SU-DHL-6 (cell line): ENCODE measurements around the gene ZSCAN30.

Experiments used
- H2AFZ ChIP-seq: fragments of 200-600 bp; sonication (generic); 2 replicates; pipeline ENCODE4 v1.6.1; 2014; ENCODE audit warnings: low read depth, mild to moderate bottlenecking, moderate library complexity, mixed read lengths, antibody characterized with exemption, low read length; ENCODE audit not compliant: severe bottlenecking
- H3F3A ChIP-seq: fragments of 200-600 bp; shearing (Covaris generic); 2 replicates; pipeline ENCODE4 v1.6.0; 2016; ENCODE audit warnings: antibody characterized with exemption, mild to moderate bottlenecking; ENCODE audit not compliant: insufficient read depth
- H3K27ac ChIP-seq: fragments of 200-600 bp; sonication (generic); 2 replicates; pipeline ENCODE4 v1.5.1; 2016; ENCODE audit warnings: low read depth, mild to moderate bottlenecking, low read length, moderate library complexity, mixed read lengths
- H3K27me3 ChIP-seq: fragments of 200-600 bp; sonication (generic), shearing (Covaris generic); 2 replicates; pipeline ENCODE4 v1.6.0; 2014; ENCODE audit warnings: mild to moderate bottlenecking, low read length
- H3K36me3 ChIP-seq: fragments of 200-600 bp; sonication (generic); 2 replicates; pipeline ENCODE4 v1.6.1; 2014; ENCODE audit warnings: mild to moderate bottlenecking, low read length, mixed read lengths
- H3K4me2 ChIP-seq: fragments of 300-600, 200-600 bp; shearing (Covaris generic), sonication (generic); 2 replicates; pipeline ENCODE4 v1.6.0; 2014; ENCODE audit warnings: low read length, low read depth, mild to moderate bottlenecking; ENCODE audit not compliant: poor library complexity, severe bottlenecking
- H3K4me3 ChIP-seq: fragments of 200-600 bp; sonication (generic); 2 replicates; pipeline ENCODE4 v1.5.1; 2014; ENCODE audit warnings: antibody characterized with exemption, low read length, mild to moderate bottlenecking, mixed read lengths; ENCODE audit not compliant: insufficient read depth, poor library complexity, severe bottlenecking
- H3K79me2 ChIP-seq: fragments of 200-600 bp; sonication (generic); 2 replicates; pipeline ENCODE4 v1.6.1; 2014; ENCODE audit warnings: mild to moderate bottlenecking, low read length, moderate library complexity; ENCODE audit not compliant: insufficient read depth
- H3K9ac ChIP-seq: fragments of 200-600 bp; sonication (generic); 2 replicates; pipeline ENCODE4 v1.7.0; 2014; ENCODE audit warnings: mild to moderate bottlenecking, low read length
- H3K9me2 ChIP-seq: fragments of 200-600 bp; sonication (generic); replicated peaks from 2 replicates; pipeline ENCODE4 v1.6.1; 2014; ENCODE audit warnings: low read length; ENCODE audit not compliant: insufficient read depth
- H3K9me3 ChIP-seq: fragments of 200-600 bp; sonication (generic); 2 replicates; pipeline ENCODE4 v1.6.1; 2014; ENCODE audit warnings: low read length, mixed read lengths; ENCODE audit not compliant: insufficient read depth
- H4K20me1 ChIP-seq: fragments of 200-600 bp; sonication (generic); 2 replicates; pipeline ENCODE4 v1.6.1; 2014; ENCODE audit warnings: low read depth, mild to moderate bottlenecking, antibody characterized with exemption, low read length, moderate library complexity, mixed read lengths
- CTCF ChIP-seq: fragments of 200-600 bp; sonication (generic); IDR thresholded peaks from one replicate; pipeline ENCODE4 v1.5.1; 2017; ENCODE audit warnings: antibody characterized with exemption, mild to moderate bottlenecking, low read length, moderate library complexity; ENCODE audit not compliant: insufficient read depth, poor library complexity, severe bottlenecking
- EZH2phosphoT487 ChIP-seq: fragments of 200-600 bp; sonication (generic), shearing (Covaris generic); conservative IDR thresholded peaks from 2 replicates; pipeline ENCODE4 v1.6.1; 2018; ENCODE audit warnings: mild to moderate bottlenecking, antibody characterized with exemption, low read length, moderate library complexity, mixed read lengths

Gene ZSCAN30

GRCh38 chr18:35271656-35272055 is 18.4 kb downstream of the ZSCAN30 start:
- Histone ChIP-seq H3K27ac (no peak overlapping the region), H3K4me3 (no peak overlapping the region), H2AFZ (no peak overlapping the region), H3K9ac (no peak overlapping the region), H4K20me1 (no peaks in the 10 kb centered on the region), H3K79me2 (no peaks in the 10 kb centered on the region), H3K9me3 (peaks cover 9% of the 10 kb centered on the region; the same call in 1 of the 2 replicates), H3K27me3 (no peaks in the 10 kb centered on the region), H3K9me2 (no peaks in the 10 kb centered on the region), H3F3A (no peaks in the 10 kb centered on the region), H3K36me3 (no peaks in the 10 kb centered on the region), H3K4me2 (no peak overlapping the region)
- no peak for TF ChIP-seq CTCF
- no peak for TF ChIP-seq EZH2phosphoT487

GRCh38 chr18:35268821-35269220 is 21.2 kb downstream of the ZSCAN30 start:
- no peaks in the 10 kb centered on the region for H3F3A ChIP-seq
- peaks cover 9% of the 10 kb centered on the region; the same call in 1 of the 2 replicates for H3K9me3 ChIP-seq
- H2AFZ ChIP-seq = no peak overlapping the region
- H3K36me3 ChIP-seq = no peaks in the 10 kb centered on the region
- no peak overlapping the region for H3K27ac ChIP-seq
- H3K9me2 ChIP-seq = no peaks in the 10 kb centered on the region
- H4K20me1 ChIP-seq = no peaks in the 10 kb centered on the region
- no peak overlapping the region for H3K9ac ChIP-seq
- TF ChIP-seq EZH2phosphoT487 (no peak), CTCF (no peak)
- H3K79me2 ChIP-seq = no peaks in the 10 kb centered on the region
- no peak overlapping the region for H3K4me3 ChIP-seq
- H3K4me2 ChIP-seq = no peak overlapping the region
- no peaks in the 10 kb centered on the region for H3K27me3 ChIP-seq

GRCh38 chr18:35267809-35268208 is 22.2 kb downstream of the ZSCAN30 start:
- Histone ChIP-seq H3K27me3 (no peaks in the 10 kb centered on the region), H3K79me2 (no peaks in the 10 kb centered on the region), H3F3A (no peaks in the 10 kb centered on the region), H3K9me2 (no peaks in the 10 kb centered on the region), H3K36me3 (peaks cover 1% of the 10 kb centered on the region), H4K20me1 (no peaks in the 10 kb centered on the region), H3K4me2 (no peak overlapping the region), H2AFZ (no peak overlapping the region), H3K9me3 (peaks cover 9% of the 10 kb centered on the region; the same call in 1 of the 2 replicates), H3K4me3 (no peak overlapping the region), H3K27ac (no peak overlapping the region), H3K9ac (no peak overlapping the region)
- TF ChIP-seq EZH2phosphoT487 (no peak), CTCF (no peak)

GRCh38 chr18:35267161-35267651 is 22.8 kb downstream of the ZSCAN30 start:
- Histone ChIP-seq H3K4me2 (no peak overlapping the region), H3K27ac (no peak overlapping the region), H4K20me1 (no peaks in the 10 kb centered on the region), H3K9me3 (peaks cover 9% of the 10 kb centered on the region; the same call in 1 of the 2 replicates), H3K36me3 (peaks cover 6% of the 10 kb centered on the region), H3K9ac (no peak overlapping the region), H3K9me2 (no peaks in the 10 kb centered on the region), H3K79me2 (no peaks in the 10 kb centered on the region), H3K27me3 (no peaks in the 10 kb centered on the region), H2AFZ (no peak overlapping the region), H3F3A (no peaks in the 10 kb centered on the region), H3K4me3 (no peak overlapping the region)
- TF ChIP-seq EZH2phosphoT487 (no peak), CTCF (no peak)
